Gastroesophageal sphincter (tissue), 3 donors: ENCODE data around the gene ZNF610.

ENCODE experiments used
- POLR2A ChIP-seq, 2 donors: fragments of 450-650 bp; IDR thresholded peaks; one replicate each; pipeline ENCODE4 v1.6.1; 2017; ENCODE audit warnings: antibody characterized with exemption in 2 of 2, mild to moderate bottlenecking in 2 of 2, moderate library complexity in 1 of 2
- TF ChIP-seq, protein P1 (sequence below), 4 experiments: fragments of 200-600 bp in 2 of 4; fragments of 450-650 bp in 2 of 4; sonication (generic) in 1 of 4; IDR thresholded peaks; one replicate each; pipeline ENCODE4 v1.5.1; 2017 to 2019; ENCODE audit warnings: antibody characterized with exemption in 4 of 4, mild to moderate bottlenecking in 2 of 4, moderate library complexity in 2 of 4

DNA sequence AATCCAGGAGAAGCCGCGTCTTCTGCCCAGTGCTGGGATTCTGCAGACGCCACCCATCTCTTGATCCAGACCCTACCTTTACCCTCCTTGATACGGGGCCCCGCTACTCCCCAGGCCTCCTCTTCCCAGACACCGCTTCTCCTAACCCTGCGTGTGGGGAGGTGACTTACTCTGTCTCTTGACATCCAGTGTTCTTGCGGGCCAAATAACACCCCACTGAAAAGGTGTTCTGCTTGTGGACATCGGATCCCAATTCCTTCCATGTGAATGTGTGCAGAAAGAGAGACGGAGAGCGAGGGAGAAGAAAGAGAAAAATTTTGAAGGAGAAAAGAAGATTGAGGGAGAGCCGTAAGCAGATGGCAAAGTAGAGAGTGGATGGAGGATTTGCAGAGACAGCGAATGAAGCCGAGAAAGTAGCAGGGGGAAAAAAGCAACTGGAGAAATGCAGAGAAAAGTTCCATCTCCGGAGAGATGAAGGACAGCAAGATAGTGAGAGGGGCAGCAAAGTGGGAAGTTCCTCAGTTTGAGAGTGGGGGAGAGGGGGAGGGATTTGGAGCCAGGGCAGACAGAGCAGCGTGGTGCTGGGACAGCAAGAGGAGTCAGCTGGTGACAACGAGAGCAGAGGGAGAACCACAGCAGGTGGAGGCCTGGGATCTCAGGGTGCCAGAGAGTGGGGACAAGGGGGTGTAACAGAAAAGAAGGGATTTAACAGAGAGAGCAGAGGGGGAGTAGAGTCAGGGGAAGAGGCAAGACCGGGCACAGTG is 38.3 kb upstream of the ZNF610 start:
- TF ChIP-seq, protein P1, sequence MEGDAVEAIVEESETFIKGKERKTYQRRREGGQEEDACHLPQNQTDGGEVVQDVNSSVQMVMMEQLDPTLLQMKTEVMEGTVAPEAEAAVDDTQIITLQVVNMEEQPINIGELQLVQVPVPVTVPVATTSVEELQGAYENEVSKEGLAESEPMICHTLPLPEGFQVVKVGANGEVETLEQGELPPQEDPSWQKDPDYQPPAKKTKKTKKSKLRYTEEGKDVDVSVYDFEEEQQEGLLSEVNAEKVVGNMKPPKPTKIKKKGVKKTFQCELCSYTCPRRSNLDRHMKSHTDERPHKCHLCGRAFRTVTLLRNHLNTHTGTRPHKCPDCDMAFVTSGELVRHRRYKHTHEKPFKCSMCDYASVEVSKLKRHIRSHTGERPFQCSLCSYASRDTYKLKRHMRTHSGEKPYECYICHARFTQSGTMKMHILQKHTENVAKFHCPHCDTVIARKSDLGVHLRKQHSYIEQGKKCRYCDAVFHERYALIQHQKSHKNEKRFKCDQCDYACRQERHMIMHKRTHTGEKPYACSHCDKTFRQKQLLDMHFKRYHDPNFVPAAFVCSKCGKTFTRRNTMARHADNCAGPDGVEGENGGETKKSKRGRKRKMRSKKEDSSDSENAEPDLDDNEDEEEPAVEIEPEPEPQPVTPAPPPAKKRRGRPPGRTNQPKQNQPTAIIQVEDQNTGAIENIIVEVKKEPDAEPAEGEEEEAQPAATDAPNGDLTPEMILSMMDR (IDR thresholded peaks at IDR 0.05), result no peak
- TF ChIP-seq POLR2A (IDR thresholded peaks at IDR 0.05), result no peak
